ENCODE results near the gene ENDOD1.

GRCh38 chr11:95165638-95166037, 76.0 kb downstream of the ENDOD1 start:
- TF ChIP-seq POLR2A (IDR thresholded peaks at IDR 0.05; ENCODE audit: low read length) (no peak), EP300 (IDR thresholded peaks at IDR 0.05) (no peak), RCOR1 (IDR thresholded peaks at IDR 0.05; ENCODE audit: low read depth, low read length) (no peak), HDAC2 (IDR thresholded peaks at IDR 0.05) (no peak), CTCF (IDR thresholded peaks at IDR 0.05) (no peak), REST (IDR thresholded peaks at IDR 0.05) (no peak), USF2 (IDR thresholded peaks at IDR 0.05) (no peak), CBX2 (IDR thresholded peaks at IDR 0.05; ENCODE audit: borderline replicate concordance, low read depth) (no peak), KDM1A (IDR thresholded peaks at IDR 0.05; ENCODE audit: low read depth) (no peak)

All from A549 (cell line).